GM12878 (cell line): Measurements from ENCODE around the gene NLRP14. TPM values are rescaled to one million over a fixed set of nuclear protein-coding genes. Genes with fewer than 3 reads are reported as not detected.

Experiments used
- CEBPB ChIP-seq, 2 experiments: fragments of 150-350 bp in 1 of 2; IDR thresholded peaks; 2 replicates each; pipeline ENCODE4 v1.6.1; 2012 to 2014; ENCODE audit warnings: low read depth in 2 of 2, low read length in 2 of 2, borderline replicate concordance in 1 of 2, inconsistent platforms in 1 of 2
- EP300 ChIP-seq, 2 experiments: fragments of 150-350 bp in 1 of 2; IDR thresholded peaks; 2 replicates each; pipeline ENCODE4 v1.6.1; 2011 to 2012; ENCODE audit warnings: low read depth in 2 of 2, low read length in 2 of 2, borderline replicate concordance in 1 of 2, improper control_type of control experiment in 1 of 2, inconsistent platforms in 1 of 2; ENCODE audit not compliant: control insufficient read depth in 1 of 2
- NFIC ChIP-seq: IDR thresholded peaks from 2 replicates; pipeline ENCODE4 v1.6.1; 2012; ENCODE audit warnings: low read depth, mild to moderate bottlenecking, inconsistent platforms, low read length, moderate library complexity
- RCOR1 ChIP-seq: conservative IDR thresholded peaks from 2 replicates; pipeline ENCODE4 v1.6.1; 2012; ENCODE audit warnings: low read depth, low read length, improper control_type of control experiment
- STAT3 ChIP-seq: IDR thresholded peaks from 2 replicates; pipeline ENCODE4 v1.6.1; 2011; ENCODE audit warnings: low read depth, low read length, improper control_type of control experiment
- SUPT20H ChIP-seq: IDR thresholded peaks from 2 replicates; pipeline ENCODE4 v1.6.1; 2011; ENCODE audit warnings: low read depth, mild to moderate bottlenecking, low read length, moderate library complexity, borderline replicate concordance; ENCODE audit not compliant: control insufficient read depth
- ZNF384 ChIP-seq: IDR thresholded peaks from 2 replicates; pipeline ENCODE4 v1.6.1; 2012; ENCODE audit warnings: low read depth, mild to moderate bottlenecking, low read length, improper control_type of control experiment, borderline replicate concordance
- polyA plus RNA-seq, 11 experiments: library from polyadenylated mRNA; depleted of rRNA in 4 of 11; unstranded in 6 of 11; stranded (reverse) in 5 of 11; fragments of >200 nt; fragmentation: Nextera tagmentation in 4 of 11; fragmentation: Illumina TruSeq in 1 of 11; extraction: Ambion mirVana in 4 of 11; extraction: Trizol in 1 of 11; gene quantifications; 1 replicate in 1 of 11; 2 replicates in 10 of 11; pipeline versions ENCODE4 v1.2.1 to v1.2.3, GENCODE V29; 2011 to 2016; ENCODE audit warnings: inconsistent platforms in 2 of 11, missing spikeins in 2 of 11, low read depth in 1 of 11
- total RNA-seq, 4 experiments: library from RNA; depleted of rRNA in 3 of 4; stranded (reverse); fragments of >200 nt in 3 of 4; fragmentation: Illumina TruSeq in 1 of 4; extraction: Trizol in 1 of 4; gene quantifications; 2 replicates each; pipeline versions ENCODE4 v1.2.1 to v1.2.3, GENCODE V29; 2013 to 2021
- TF ChIP-seq, protein P1 (sequence below): fragments of 450-650 bp; IDR thresholded peaks from 2 replicates; pipeline ENCODE4 v1.6.1; 2017; ENCODE audit warnings: mild to moderate bottlenecking, moderate library complexity
- TF ChIP-seq, protein P2 (sequence below): fragments of 450-650 bp; IDR thresholded peaks from 2 replicates; pipeline ENCODE4 v1.6.1; 2016; ENCODE audit warnings: mild to moderate bottlenecking

The NLRP14 gene
- total and polyA plus RNA-seq, 10 of the 15 experiments (the other 5 are each of a cell fraction or from before 2014, with no cell fraction given), result 0.02 to 0.12 (median 0.04) TPM; not detected in 3

DNA sequence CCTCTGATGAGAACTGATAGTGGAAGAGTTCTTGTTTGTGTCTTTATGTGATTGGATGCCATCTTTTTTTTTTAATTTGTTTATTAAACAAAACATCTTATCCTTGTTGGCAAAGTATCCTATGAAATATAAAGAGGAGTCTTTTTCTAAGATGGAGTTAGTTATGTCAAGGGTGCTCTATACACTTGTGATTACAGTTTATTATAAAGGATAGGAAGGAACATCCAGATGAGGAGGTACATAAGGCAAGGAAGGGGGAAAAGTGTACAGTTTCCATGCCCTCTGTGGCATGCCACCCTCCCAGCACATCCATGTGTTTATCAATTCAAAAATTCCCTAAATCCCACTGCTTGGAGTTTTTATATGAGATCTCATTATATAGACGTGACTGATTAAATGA, 61.2 kb downstream of the NLRP14 start (continued):
- TF ChIP-seq, protein P1, sequence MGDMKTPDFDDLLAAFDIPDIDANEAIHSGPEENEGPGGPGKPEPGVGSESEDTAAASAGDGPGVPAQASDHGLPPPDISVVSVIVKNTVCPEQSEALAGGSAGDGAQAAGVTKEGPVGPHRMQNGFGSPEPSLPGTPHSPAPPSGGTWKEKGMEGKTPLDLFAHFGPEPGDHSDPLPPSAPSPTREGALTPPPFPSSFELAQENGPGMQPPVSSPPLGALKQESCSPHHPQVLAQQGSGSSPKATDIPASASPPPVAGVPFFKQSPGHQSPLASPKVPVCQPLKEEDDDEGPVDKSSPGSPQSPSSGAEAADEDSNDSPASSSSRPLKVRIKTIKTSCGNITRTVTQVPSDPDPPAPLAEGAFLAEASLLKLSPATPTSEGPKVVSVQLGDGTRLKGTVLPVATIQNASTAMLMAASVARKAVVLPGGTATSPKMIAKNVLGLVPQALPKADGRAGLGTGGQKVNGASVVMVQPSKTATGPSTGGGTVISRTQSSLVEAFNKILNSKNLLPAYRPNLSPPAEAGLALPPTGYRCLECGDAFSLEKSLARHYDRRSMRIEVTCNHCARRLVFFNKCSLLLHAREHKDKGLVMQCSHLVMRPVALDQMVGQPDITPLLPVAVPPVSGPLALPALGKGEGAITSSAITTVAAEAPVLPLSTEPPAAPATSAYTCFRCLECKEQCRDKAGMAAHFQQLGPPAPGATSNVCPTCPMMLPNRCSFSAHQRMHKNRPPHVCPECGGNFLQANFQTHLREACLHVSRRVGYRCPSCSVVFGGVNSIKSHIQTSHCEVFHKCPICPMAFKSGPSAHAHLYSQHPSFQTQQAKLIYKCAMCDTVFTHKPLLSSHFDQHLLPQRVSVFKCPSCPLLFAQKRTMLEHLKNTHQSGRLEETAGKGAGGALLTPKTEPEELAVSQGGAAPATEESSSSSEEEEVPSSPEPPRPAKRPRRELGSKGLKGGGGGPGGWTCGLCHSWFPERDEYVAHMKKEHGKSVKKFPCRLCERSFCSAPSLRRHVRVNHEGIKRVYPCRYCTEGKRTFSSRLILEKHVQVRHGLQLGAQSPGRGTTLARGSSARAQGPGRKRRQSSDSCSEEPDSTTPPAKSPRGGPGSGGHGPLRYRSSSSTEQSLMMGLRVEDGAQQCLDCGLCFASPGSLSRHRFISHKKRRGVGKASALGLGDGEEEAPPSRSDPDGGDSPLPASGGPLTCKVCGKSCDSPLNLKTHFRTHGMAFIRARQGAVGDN, result no peak
- TF ChIP-seq SUPT20H (no peak), EP300 (IDR thresholded peaks at IDR 0.05; ENCODE audit: borderline replicate concordance in 1 of 2, control insufficient read depth in 1 of 2, low read depth in 2 of 2, low read length in 2 of 2) (no peak), CEBPB (IDR thresholded peaks at IDR 0.05; ENCODE audit: borderline replicate concordance in 1 of 2, low read depth in 2 of 2, low read length in 2 of 2) (no peak), ZNF384 (no peak), STAT3 (no peak), RCOR1 (no peak), NFIC (no peak)
- TF ChIP-seq, protein P2, sequence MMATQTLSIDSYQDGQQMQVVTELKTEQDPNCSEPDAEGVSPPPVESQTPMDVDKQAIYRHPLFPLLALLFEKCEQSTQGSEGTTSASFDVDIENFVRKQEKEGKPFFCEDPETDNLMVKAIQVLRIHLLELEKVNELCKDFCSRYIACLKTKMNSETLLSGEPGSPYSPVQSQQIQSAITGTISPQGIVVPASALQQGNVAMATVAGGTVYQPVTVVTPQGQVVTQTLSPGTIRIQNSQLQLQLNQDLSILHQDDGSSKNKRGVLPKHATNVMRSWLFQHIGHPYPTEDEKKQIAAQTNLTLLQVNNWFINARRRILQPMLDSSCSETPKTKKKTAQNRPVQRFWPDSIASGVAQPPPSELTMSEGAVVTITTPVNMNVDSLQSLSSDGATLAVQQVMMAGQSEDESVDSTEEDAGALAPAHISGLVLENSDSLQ, result no peak
